HepG2 (cell line): ENCODE data around the gene ZFP64.

ENCODE experiments used
- NCOA2 ChIP-seq: sonication (generic); formaldehyde crosslinking; IDR thresholded peaks from 2 replicates; pipeline ENCODE4 v1.8.0; 2022; ENCODE audit warnings: inconsistent platforms
- RARA ChIP-seq: IDR thresholded peaks from 2 replicates; pipeline ENCODE4 v1.6.1; 2016; ENCODE audit warnings: missing genetic modification reagents, missing compliant biosample characterization
- RNF2 ChIP-seq: fragments of 450-650 bp; conservative IDR thresholded peaks from 2 replicates; pipeline ENCODE4 v1.6.1; 2016; ENCODE audit warnings: low read depth
- ZNF670 ChIP-seq: sonication (generic); formaldehyde crosslinking; IDR thresholded peaks from 2 replicates; pipeline ENCODE4 v1.8.0; 2022; ENCODE audit warnings: mild to moderate bottlenecking, missing genetic modification reagents, borderline replicate concordance
- TF ChIP-seq, protein P1 (sequence below): sonication (generic); formaldehyde crosslinking; IDR thresholded peaks from 2 replicates; pipeline ENCODE4 v1.5.0; 2020; ENCODE audit warnings: mild to moderate bottlenecking, missing genetic modification reagents, moderate library complexity

DNA sequence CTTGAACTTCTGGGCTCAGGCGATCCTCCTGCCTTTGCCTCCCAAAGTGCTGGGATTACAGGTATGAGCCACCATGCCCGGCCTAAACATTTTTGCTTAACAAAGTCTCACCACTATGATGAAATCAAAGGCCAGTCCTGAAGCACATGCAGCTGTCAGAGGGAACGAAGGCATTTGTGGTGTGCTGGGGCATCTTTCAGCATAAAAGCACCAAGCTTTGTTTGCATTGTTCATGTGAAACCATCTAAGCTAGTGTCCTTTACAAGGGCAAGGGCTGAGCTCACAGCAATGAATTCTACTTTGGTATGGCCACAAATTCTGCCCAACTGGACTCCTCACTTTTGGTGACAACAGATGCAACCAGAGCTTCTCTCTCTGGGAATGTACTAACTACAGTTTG lies 66.8 kb downstream of the ZFP64 start:
- TF ChIP-seq ZNF670 (CRISPR knock-in tag) (no peak), NCOA2 (CRISPR knock-in tag) (no peak), RNF2 (no peak), RARA (CRISPR knock-in tag) (no peak)
- TF ChIP-seq, protein P1, sequence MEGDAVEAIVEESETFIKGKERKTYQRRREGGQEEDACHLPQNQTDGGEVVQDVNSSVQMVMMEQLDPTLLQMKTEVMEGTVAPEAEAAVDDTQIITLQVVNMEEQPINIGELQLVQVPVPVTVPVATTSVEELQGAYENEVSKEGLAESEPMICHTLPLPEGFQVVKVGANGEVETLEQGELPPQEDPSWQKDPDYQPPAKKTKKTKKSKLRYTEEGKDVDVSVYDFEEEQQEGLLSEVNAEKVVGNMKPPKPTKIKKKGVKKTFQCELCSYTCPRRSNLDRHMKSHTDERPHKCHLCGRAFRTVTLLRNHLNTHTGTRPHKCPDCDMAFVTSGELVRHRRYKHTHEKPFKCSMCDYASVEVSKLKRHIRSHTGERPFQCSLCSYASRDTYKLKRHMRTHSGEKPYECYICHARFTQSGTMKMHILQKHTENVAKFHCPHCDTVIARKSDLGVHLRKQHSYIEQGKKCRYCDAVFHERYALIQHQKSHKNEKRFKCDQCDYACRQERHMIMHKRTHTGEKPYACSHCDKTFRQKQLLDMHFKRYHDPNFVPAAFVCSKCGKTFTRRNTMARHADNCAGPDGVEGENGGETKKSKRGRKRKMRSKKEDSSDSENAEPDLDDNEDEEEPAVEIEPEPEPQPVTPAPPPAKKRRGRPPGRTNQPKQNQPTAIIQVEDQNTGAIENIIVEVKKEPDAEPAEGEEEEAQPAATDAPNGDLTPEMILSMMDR (CRISPR knock-in tag) = no peak
